Measurements from ENCODE around the gene HIVEP3. TPM values are rescaled to one million over a fixed set of nuclear protein-coding genes. Genes with fewer than 3 reads are reported as not detected.

The HIVEP3 gene
- total RNA-seq, 1 donor from 2014 or later: 6.4 TPM

- ATAC-seq (ENCODE audit: poor library complexity) (no peak), DNase-seq (no peak)
- intact Hi-C loops (cut with DNase I): no loop called here
Measured at GRCh38 chr1:41675401-41675800, 243.3 kb downstream of the HIVEP3 start.

- ATAC-seq (ENCODE audit: poor library complexity): no peak
- intact Hi-C loops (cut with DNase I): no loop called here
- DNase-seq: no peak
Measured at GRCh38 chr1:41674522-41674921, 244.2 kb downstream of the HIVEP3 start.

- no peak for ATAC-seq (ENCODE audit: poor library complexity)
- intact Hi-C loops (cut with DNase I): no loop called here
- DNase-seq: no peak
Measured at GRCh38 chr1:41673806-41674205, 244.9 kb downstream of the HIVEP3 start.

- no peak for DNase-seq
- ATAC-seq (ENCODE audit: poor library complexity): no peak
- intact Hi-C loops (cut with DNase I): no loop called here
Measured at GRCh38 chr1:41673378-41673777, 245.3 kb downstream of the HIVEP3 start.

DNA sequence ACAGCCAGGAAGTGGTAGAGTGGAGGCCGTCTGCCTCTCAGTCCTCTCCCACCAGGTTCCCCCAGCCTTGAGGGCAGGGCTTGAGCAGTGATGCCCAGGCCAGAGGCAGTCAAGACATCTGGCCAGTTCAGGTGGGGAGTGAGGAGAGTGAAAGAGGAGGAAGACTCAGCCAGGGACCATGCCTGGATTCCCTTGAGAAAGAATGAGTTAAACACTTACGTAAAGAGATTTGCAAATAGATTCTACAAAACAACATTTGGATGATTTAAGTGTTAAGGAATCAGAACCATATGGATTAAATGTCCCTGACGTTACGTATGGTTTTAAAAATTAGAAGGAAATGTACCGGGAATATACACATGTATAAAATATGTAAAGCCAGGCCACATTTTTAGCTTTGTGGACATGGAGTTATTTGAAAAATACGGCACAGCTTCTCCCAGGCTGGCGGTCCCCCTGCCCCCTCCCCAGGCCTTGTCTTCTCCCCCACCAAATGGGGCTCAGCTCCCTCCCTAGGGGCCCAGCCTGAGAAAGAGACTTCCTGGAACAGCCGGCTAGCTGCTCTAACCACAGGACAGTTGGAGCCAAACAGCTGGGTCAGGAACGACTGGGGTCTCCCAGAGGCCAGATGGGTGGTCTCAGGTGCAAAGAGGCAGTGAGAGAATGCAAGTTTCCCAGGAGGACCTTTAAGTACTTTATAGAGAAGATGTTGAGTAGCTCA is 245.9 kb downstream of the HIVEP3 start:
- intact Hi-C loops (cut with DNase I): no loop called here
- ATAC-seq (ENCODE audit: poor library complexity): no peak
- DNase-seq: no peak

- intact Hi-C loops (cut with DNase I): no loop called here
- ATAC-seq (ENCODE audit: poor library complexity) (no peak), DNase-seq (no peak)
Measured at GRCh38 chr1:41672173-41672572, 246.5 kb downstream of the HIVEP3 start.

- no peak for ATAC-seq (ENCODE audit: poor library complexity)
- intact Hi-C loops (cut with DNase I): no loop called here
- DNase-seq: no peak
Measured at GRCh38 chr1:41671116-41671755, 247.5 kb downstream of the HIVEP3 start.

DNA sequence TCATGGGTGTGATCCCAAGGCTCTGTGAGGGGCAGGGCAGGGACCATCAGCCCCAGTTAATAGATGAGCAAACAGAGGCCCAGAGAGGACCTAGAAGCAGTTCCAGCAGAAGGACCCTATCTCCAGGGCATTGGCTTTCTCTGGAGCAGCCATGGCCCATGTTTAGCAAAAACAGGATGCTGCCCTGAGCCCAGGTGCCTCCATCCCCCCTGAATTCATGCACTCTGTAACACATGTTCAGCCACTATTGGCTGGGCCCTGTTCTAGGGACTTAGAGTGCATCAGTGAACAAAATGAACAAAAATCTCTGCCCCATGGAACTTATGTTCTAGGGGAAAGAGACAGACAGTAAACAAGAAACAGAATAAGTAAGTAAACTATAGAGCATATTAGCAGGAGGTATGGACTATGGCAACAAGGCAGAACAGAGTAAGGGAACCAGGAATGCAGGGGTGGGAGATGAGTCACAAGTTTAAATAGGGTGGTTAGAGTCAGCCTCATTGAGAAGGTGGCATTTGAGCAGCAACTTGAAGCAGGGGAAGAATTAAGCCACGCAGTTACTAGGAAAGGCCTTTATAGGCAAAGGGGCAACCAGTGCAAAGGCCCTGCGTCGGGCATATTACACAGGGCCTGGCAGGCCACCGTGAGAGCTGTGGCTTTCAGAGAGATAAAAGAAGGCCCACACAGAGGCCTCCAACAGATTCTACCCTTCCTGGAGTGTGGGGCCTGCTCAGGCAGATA is 248.3 kb downstream of the HIVEP3 start:
- intact Hi-C loops (cut with DNase I): no loop called here
- no peak for DNase-seq
- no peak for ATAC-seq (ENCODE audit: poor library complexity)

DNA sequence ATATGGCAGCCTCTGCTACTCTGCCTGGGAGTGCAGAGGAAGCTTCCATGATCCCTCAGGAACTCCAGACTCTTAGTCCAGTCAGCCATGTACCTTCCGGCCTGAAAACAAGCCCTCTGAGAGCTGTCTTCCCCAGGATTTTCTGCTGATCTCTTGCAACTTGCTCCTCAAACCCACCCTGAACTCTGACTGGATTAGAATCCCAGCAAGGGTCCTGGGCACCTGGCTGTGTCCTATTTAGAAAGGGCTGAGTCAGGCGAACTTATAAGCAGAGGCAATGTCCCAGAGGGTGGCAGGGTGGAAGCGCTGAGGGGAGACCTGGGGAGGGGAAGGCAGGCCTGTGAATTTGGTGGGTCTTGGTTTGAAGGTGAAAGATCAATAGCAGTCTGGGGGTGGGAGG is 249.8 kb downstream of the HIVEP3 start:
- DNase-seq (no peak), ATAC-seq (ENCODE audit: poor library complexity) (no peak)
- intact Hi-C loops (cut with DNase I): no loop called here

DNA sequence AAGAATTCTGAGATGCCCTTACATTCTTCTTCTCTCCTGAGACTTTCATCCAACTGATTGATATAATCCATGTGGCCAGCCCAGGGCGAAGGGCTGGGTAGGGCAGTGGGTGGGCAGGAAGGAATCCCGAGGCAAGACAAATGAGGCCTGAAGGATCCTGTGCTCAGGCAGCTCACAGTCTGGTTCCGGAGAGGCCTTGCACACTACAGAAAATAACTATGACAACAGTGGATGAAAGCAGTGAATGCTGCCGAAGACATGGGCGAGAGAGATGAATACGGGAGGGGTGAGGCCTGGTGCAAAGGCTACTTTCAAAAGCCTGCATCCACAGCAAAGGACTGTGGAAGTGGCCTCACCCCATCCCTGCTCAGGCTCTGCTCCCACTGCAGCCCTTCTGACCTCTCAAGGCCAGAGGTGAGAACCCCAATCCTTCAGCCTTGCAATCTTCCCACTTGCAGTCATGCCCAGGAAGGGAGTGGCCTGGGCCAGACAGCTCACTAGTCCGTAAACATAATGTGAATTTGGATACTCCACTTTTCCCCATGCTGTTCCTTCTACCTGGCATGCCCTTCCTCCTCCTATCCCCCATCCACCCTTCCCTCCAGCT is 250.6 kb downstream of the HIVEP3 start:
- no peak for ATAC-seq (ENCODE audit: poor library complexity)
- DNase-seq: no peak
- intact Hi-C loops (cut with DNase I): no loop called here

GRCh38 chr1:41666981-41667631 is 251.6 kb downstream of the HIVEP3 start:
- ATAC-seq (ENCODE audit: poor library complexity) (no peak), DNase-seq (no peak)
- intact Hi-C loops (cut with DNase I): no loop called here

DNA sequence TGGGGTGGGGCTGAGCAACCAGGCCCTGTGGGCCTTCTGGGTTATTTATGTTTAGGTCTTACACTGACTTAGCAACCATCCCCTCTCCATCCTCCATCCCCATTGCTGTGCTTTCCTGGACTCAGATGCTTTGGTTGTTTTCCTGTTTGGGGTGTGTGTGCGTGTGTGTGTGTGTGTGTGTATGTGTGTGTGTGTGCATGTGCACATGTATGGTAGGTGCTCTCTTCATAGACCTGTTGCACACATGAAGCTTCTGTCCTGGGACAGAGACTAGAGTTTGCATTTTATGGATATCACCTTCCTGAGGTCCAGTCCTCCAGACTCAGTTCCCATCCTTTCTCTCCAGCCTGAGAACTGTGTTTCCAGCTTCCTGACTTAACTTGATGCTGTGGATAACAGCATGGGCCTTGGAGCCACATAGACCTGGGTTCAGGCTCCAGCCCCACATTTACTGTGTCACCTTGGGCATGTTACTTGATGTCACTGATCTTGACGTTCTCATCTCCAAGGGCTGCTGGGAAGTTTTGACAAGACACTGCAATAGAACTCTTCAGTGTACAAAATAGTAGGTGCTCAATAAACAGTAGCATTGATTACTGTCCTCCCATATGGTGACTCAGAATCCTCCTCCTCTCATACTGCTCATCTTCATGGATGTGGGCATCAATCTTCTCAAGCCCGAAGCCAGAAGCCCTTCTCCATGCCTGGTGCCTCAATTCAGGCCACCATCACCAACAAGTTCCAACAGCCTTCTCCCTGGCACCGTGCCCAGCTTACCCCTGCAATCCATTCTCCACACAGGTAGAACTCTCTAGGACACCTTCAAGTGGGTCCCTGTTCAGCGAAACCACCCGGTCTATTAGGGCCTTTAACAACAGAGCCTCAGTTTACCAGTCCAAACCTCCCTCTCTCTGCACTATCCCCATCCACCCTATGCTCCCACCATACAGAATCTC is 252.5 kb downstream of the HIVEP3 start:
- no peak for ATAC-seq (ENCODE audit: poor library complexity)
- intact Hi-C loops (cut with DNase I): no loop called here
- DNase-seq: no peak

DNA sequence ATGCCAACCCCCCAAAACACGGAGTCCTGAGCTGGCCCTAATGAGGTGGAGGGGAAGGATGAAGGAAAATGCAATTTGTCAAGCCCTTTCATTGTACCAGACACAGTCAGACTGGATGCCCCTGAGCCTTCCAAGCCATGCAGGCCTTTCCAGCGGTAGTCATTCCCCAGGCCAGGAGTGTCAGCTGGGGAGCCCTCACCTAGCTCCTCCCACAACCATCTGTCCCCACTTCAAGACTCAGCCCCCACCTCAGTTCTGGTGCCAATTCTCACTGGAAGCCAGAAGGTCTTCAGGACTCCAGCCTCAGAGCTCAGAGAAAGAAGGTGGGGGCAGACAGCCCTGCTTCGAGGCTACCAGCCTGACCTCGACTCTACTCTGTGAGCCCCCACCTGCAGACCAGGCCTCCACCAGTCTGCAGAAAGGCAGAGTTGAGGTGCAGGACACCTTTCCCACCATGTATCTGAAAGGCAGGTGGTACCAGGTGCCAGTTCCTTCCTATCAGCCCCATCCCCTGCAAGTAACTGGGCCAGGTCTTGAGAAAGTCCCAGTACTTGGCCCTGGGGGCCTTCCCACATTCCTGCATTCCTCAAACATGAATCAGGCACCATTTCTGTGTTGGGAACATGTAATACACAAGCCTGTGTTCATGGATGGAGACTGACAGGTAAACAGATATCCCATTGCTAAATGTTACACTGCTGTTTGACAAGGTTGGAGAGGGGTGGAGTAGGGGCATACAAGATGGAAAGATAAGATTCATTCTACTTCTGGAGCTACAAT is 253.7 kb downstream of the HIVEP3 start:
- DNase-seq: no peak
- no peak for ATAC-seq (ENCODE audit: poor library complexity)
- intact Hi-C loops (cut with DNase I): no loop called here

GRCh38 chr1:41663671-41664400 is 254.9 kb downstream of the HIVEP3 start:
- intact Hi-C loops (cut with DNase I): no loop called here
- no peak for ATAC-seq (ENCODE audit: poor library complexity)
- no peak for DNase-seq

- ATAC-seq (ENCODE audit: poor library complexity): peak; percentile 58
- peak; percentile 61 for DNase-seq
- intact Hi-C loops (cut with DNase I): no loop called here
Measured at GRCh38 chr1:41662765-41663437, 255.8 kb downstream of the HIVEP3 start.
